Gastrocnemius medialis (tissue), 4 donors: Measurements from ENCODE around the gene UPF2.

Experiments used
- CTCF ChIP-seq, 5 experiments: fragments of 450-650 bp in 3 of 5; fragments of 200-600 bp in 2 of 5; sonication (generic) in 2 of 5; IDR thresholded peaks in 4 of 5; conservative IDR thresholded peaks in 1 of 5; 1 replicate in 4 of 5; 2 replicates in 1 of 5; pipeline ENCODE4 v1.5.1; 2016 to 2019; ENCODE audit warnings: antibody characterized with exemption in 5 of 5, mild to moderate bottlenecking in 3 of 5, moderate library complexity in 3 of 5
- POLR2A ChIP-seq, 2 donors: fragments of 450-650 bp; IDR thresholded peaks; one replicate each; pipeline ENCODE4 v1.6.1; 2017; ENCODE audit warnings: antibody characterized with exemption in 2 of 2, mild to moderate bottlenecking in 2 of 2, moderate library complexity in 2 of 2

GRCh38 chr10:11895598-11895997 lies 147.0 kb downstream of the UPF2 start:
- TF ChIP-seq POLR2A (IDR thresholded peaks at IDR 0.05) (no peak), CTCF (IDR thresholded peaks at IDR 0.05 in 4 of 5, conservative IDR thresholded peaks at IDR 0.05 in 1 of 5) (no peak)
